WTC11 (cell line): ENCODE data around the gene EIF2B5. TPM values are rescaled to one million over a fixed set of nuclear protein-coding genes. Genes with fewer than 3 reads are reported as not detected.
"Not testable (repeated sequence)": the region's sequence is repeated elsewhere in the genome, so short reads cannot be mapped to it uniquely, and the experiment has no call there.

Experiments
- ATAC-seq: fragments of 200-7000 bp; cut with Tn5 transposase; 2 replicates; pipeline ENCODE4 v1.10.0; 2021; ENCODE audit warnings: mild to moderate bottlenecking, moderate library complexity
- CTCF ChIA-PET: fragments of 300-600 bp; sonication (Branson Sonifier 250); formaldehyde crosslinking; loops from one replicate; lab custom pipeline; 2021; ENCODE audit warnings: antibody characterized with exemption; lab: Charles Lee
- POLR2A ChIA-PET: fragments of 350-600 bp; sonication (Branson Sonifier 250); formaldehyde crosslinking; loops from one replicate; lab custom pipeline; 2021; ENCODE audit warnings: antibody characterized with exemption; lab: Charles Lee
- DNase-seq: peaks from one replicate; pipeline ENCODE4 v3.0.0; 2021; ENCODE audit warnings: low spot score
- H3K27ac Mint-ChIP-seq: 2 replicates; pipeline ENCODE4 v1.8.0; 2021; ENCODE audit warnings: mixed read lengths
- H3K27me3 Mint-ChIP-seq: 2 replicates; pipeline ENCODE4 v1.8.0; 2021; ENCODE audit warnings: low read depth, mild to moderate bottlenecking, moderate library complexity, mixed read lengths
- H3K36me3 Mint-ChIP-seq: 2 replicates; pipeline ENCODE4 v1.8.0; 2021; ENCODE audit warnings: mixed read lengths
- H3K4me1 Mint-ChIP-seq: 2 replicates; pipeline ENCODE4 v1.8.0; 2022; ENCODE audit warnings: mixed read lengths
- H3K4me3 Mint-ChIP-seq: 2 replicates; pipeline ENCODE4 v1.8.0; 2021; ENCODE audit warnings: mild to moderate bottlenecking, moderate library complexity, mixed read lengths
- H3K9me3 Mint-ChIP-seq: 2 replicates; pipeline ENCODE4 v1.8.0; 2021; ENCODE audit warnings: mixed read lengths
- ATF1 ChIP-seq: sonication (generic); formaldehyde crosslinking; IDR thresholded peaks from 2 replicates; pipeline ENCODE4 v1.8.1; 2023; ENCODE audit warnings: mild to moderate bottlenecking, moderate library complexity, missing genetic modification reagents
- ATF3 ChIP-seq: sonication (generic); formaldehyde crosslinking; conservative IDR thresholded peaks from 2 replicates; pipeline ENCODE4 v1.8.1; 2022; ENCODE audit warnings: mild to moderate bottlenecking, missing genetic modification reagents
- CREB1 ChIP-seq: sonication (generic); formaldehyde crosslinking; IDR thresholded peaks from 2 replicates; pipeline ENCODE4 v1.8.0; 2023; ENCODE audit warnings: mild to moderate bottlenecking, missing genetic modification reagents
- E2F1 ChIP-seq: sonication (generic); formaldehyde crosslinking; IDR thresholded peaks from 2 replicates; pipeline ENCODE4 v1.8.0; 2022; ENCODE audit warnings: mild to moderate bottlenecking, missing genetic modification reagents
- EMX1 ChIP-seq: fragments of 250-450 bp; sonication (Bioruptor Pico); IDR thresholded peaks from 2 replicates; pipeline ENCODE4 v1.8.0; 2021; ENCODE audit warnings: mild to moderate bottlenecking
- FOXP4 ChIP-seq: sonication (generic); formaldehyde crosslinking; IDR thresholded peaks from 2 replicates; pipeline ENCODE4 v1.8.0; 2022; ENCODE audit warnings: mild to moderate bottlenecking, missing genetic modification reagents
- MAX ChIP-seq: sonication (generic); formaldehyde crosslinking; IDR thresholded peaks from 2 replicates; pipeline ENCODE4 v1.8.0; 2022; ENCODE audit warnings: mild to moderate bottlenecking, missing genetic modification reagents
- MLX ChIP-seq: sonication (generic); formaldehyde crosslinking; IDR thresholded peaks from 2 replicates; pipeline ENCODE4 v1.8.1; 2023; ENCODE audit warnings: mild to moderate bottlenecking, missing genetic modification reagents, moderate library complexity
- MXD4 ChIP-seq: fragments of 250-450 bp; sonication (Bioruptor Pico); IDR thresholded peaks from 2 replicates; pipeline ENCODE4 v1.8.0; 2021; ENCODE audit warnings: mild to moderate bottlenecking, moderate library complexity, borderline replicate concordance
- NR2C2 ChIP-seq: sonication (generic); formaldehyde crosslinking; IDR thresholded peaks from 2 replicates; pipeline ENCODE4 v1.8.0; 2022; ENCODE audit warnings: mild to moderate bottlenecking, missing genetic modification reagents
- TCF7 ChIP-seq: sonication (generic); formaldehyde crosslinking; IDR thresholded peaks from 2 replicates; pipeline ENCODE4 v1.8.0; 2022; ENCODE audit warnings: mild to moderate bottlenecking, low read depth, missing genetic modification reagents, moderate library complexity
- TEAD1 ChIP-seq: sonication (generic); formaldehyde crosslinking; IDR thresholded peaks from 2 replicates; pipeline ENCODE4 v1.8.0; 2022; ENCODE audit warnings: mild to moderate bottlenecking, missing genetic modification reagents
- USF1 ChIP-seq: sonication (generic); formaldehyde crosslinking; IDR thresholded peaks from 2 replicates; pipeline ENCODE4 v1.8.0; 2022; ENCODE audit warnings: mild to moderate bottlenecking, missing genetic modification reagents
- ZBTB43 ChIP-seq: sonication (generic); formaldehyde crosslinking; IDR thresholded peaks from 2 replicates; pipeline ENCODE4 v1.8.1; 2023; ENCODE audit warnings: mild to moderate bottlenecking, missing genetic modification reagents
- ZNF232 ChIP-seq: sonication (generic); formaldehyde crosslinking; IDR thresholded peaks from 2 replicates; pipeline ENCODE4 v1.8.0; 2022; ENCODE audit warnings: mild to moderate bottlenecking, missing genetic modification reagents
- total RNA-seq: library from RNA; stranded (reverse); gene quantifications from 3 replicates; pipeline ENCODE4 v1.2.3, GENCODE V29; 2021

The EIF2B5 gene
- total RNA-seq, 1 experiment from 2014 or later: 42.3 TPM

- TF ChIP-seq FOXP4 (CRISPR knock-in tag) (no peak), CREB1 (no peak), MXD4 (CRISPR knock-in tag) (no peak), MAX (CRISPR knock-in tag) (no peak), TEAD1 (CRISPR knock-in tag) (no peak), NR2C2 (CRISPR knock-in tag) (no peak), EMX1 (CRISPR knock-in tag) (no peak), ZBTB43 (CRISPR knock-in tag) (no peak), USF1 (CRISPR knock-in tag) (no peak)
These were observed 17.5 kb upstream of the EIF2B5 start (continued) for GRCh38 chr3:184117636-184118035.

- ATAC-seq, H3K4me3 Mint-ChIP-seq, H3K9me3 Mint-ChIP-seq, H3K36me3 Mint-ChIP-seq, H3K27me3 Mint-ChIP-seq, H3K4me1 Mint-ChIP-seq, DNase-seq, H3K27ac Mint-ChIP-seq, CTCF ChIA-PET: not testable (repeated sequence)
- POLR2A ChIA-PET: interaction anchor here (0.6 kb wide), 1 partner anchor 22 kb away, joined by 3 read pairs; no protein-coding TSS in a partner anchor
These were observed 14.1 kb upstream of the EIF2B5 start for GRCh38 chr3:184121031-184121430.

GRCh38 chr3:184126006-184126405 is 9.2 kb upstream of the EIF2B5 start:
- Mint-ChIP-seq H3K27ac (no peak overlapping the region), H3K4me1 (peaks cover 2% of the 10 kb centered on the region; the same call in 1 of the 2 replicates), H3K27me3 (peaks cover 2% of the 10 kb centered on the region; the same call in 1 of the 2 replicates), H3K4me3 (no peak overlapping the region), H3K9me3 (no peaks in the 10 kb centered on the region), H3K36me3 (no peaks in the 10 kb centered on the region)
- ChIA-PET POLR2A (no interaction called here), CTCF (no interaction called here)
- TF ChIP-seq ATF1 (CRISPR knock-in tag): no peak
- TF ChIP-seq ATF3: no peak
- no peak for TF ChIP-seq MAX (CRISPR knock-in tag)
- no peak for TF ChIP-seq E2F1 (CRISPR knock-in tag)
- no peak for TF ChIP-seq MLX (CRISPR knock-in tag)
- TF ChIP-seq TCF7 (CRISPR knock-in tag): no peak
- TF ChIP-seq ZNF232 (CRISPR knock-in tag): no peak
- DNase-seq: no peak
- no peak for ATAC-seq
